Hematopoietic multipotent progenitor cell (in vitro differentiated cells): ENCODE results near the gene PLEKHF1. TPM values are rescaled to one million over a fixed set of nuclear protein-coding genes. Genes with fewer than 3 reads are reported as not detected.
"Not testable (repeated sequence)": the region's sequence is repeated elsewhere in the genome, so short reads cannot be mapped to it uniquely, and the experiment has no call there.

Experiments
- DNase-seq, 3 donors: peaks; one replicate each; pipeline ENCODE4 v3.0.0-alpha.2; 2011 to 2015; ENCODE audit warnings: low read depth in 2 of 3, low spot score in 2 of 3
- total RNA-seq: library from RNA; depleted of rRNA; stranded (reverse); fragments of >200 nt; gene quantifications from one replicate; pipeline ENCODE4 v1.2.3, GENCODE V29; 2012

The PLEKHF1 gene, protein sequence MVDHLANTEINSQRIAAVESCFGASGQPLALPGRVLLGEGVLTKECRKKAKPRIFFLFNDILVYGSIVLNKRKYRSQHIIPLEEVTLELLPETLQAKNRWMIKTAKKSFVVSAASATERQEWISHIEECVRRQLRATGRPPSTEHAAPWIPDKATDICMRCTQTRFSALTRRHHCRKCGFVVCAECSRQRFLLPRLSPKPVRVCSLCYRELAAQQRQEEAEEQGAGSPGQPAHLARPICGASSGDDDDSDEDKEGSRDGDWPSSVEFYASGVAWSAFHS
- total RNA-seq = 9.4 TPM

DNA sequence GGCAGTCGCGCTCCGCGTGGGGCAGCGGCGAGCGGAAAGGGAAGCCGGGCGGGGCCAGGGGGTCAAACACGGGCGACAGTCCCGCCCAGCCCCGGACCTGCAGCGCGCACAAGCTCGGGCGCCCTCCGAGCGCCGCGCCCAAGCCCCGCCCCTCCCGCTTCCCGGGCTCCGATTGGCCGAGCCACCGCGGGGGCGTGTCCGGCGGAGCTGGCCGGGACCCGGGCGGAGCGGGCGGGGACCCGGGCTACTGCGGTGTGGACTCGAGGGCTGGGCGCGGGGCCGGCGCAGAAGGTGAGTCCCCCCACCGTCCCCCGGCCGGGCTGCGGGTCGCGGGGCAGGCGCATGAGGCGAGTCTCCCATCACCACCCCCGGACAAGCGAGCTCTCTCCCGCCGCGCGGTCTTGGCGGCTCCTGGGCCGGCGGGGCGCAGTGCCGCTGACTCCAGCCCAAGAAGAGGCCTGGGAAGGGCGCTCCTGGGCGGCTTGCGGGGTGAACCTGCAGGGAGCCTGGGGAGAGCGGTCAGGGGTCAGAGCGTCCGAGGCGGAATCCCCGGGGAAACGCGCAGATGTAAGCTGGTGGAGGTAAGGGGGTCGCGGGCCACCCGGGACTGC, at the start of gene PLEKHF1:
Gene PLEKHF1, plus strand, starts transcription at position 247 of the 611 bp plus-strand sequence. CDS start 8,379 bp downstream, outside the sequence.
- DNase-seq = peak in 2 of 3 donors; percentile 75 to 77

DNA sequence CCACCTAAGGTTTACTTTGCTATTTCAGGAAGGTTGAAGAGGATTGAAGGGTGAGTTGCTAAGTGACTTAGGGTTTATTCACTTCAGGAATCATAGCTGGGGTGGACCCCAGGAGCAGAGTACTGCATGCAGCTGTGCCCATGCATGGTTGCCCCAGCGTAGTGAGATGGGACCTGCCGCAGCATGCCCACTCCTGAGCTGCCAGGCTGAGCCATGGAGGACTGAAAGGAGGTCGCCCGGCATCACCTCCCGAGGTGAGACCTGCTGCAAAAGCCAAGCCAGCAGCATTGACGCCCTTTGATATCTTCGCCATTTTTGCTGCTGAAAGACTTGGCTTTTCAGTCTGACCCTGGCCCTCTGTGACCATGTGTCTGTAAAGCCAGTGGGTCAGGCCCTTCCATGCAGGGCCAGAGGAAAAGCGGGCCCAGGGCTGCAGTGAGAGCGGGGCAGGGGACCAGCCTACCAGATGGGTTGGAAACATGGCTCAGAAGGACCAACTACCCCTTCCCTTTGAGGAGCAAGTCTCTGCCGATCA, 49.3 kb upstream of the PLEKHF1 start:
- DNase-seq = no peak

DNA sequence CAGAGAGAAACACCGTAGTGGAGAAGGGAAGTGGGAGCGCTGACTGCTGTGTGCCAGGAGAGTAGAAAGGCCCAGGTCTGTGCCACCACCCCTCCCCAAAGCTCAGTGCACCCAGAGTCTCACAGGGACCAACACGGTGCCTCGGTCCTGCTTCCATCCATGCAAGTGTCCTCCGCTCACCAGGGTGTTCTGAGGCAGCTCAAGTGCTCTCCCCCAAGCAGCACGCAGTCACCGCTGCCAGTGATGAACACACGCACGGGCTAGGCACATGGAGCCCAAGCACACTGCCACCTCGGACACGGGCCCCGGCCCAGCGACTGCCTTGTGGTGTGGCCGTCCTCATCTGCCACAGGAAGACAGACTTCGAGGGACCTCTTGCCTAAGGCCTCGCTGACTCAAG, 48.7 kb upstream of the PLEKHF1 start:
- no peak for DNase-seq

DNA sequence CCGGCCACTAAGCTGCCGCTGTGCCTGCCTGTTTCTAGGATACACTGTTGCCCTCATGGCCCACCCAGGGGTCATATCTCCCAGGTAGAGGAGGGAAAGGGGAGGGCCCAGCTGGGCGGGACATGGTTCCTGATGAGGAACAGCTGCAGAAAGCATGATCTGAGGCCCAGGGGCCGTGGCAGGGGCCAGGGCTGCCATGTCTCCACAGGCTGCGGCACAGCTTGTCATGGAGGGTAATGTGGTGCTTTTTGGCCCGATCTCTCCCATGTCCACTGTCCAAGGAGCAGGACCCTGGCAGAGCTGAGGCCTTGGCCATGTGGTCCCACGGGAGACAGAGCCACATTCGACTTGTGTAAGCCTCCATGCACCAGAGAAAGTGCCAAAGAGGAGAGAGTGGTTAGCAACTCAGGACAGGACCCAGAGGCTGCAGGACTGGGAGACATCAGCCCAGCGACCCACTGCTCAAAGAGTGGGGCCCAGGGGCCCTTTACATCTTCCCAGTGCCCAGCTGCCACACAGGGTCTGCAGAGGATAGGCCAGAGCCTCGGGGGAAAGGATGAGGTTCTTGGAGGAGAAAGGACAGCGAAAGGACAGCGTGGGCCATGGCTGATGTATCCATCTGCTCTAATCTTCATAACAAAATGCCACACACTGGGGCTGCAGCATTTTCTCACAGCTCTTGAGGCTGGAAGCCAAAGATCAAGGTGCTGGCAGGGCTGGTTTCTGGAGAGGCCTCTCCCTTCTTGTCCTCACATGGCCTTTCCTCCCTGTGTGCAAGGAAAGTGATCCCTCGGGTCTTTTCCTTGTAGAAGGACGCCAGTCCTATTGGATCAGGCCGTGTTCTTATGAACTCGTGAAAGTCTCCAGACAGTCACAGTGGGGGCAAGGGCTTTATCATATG, 47.6 kb upstream of the PLEKHF1 start:
- DNase-seq = no peak

DNA sequence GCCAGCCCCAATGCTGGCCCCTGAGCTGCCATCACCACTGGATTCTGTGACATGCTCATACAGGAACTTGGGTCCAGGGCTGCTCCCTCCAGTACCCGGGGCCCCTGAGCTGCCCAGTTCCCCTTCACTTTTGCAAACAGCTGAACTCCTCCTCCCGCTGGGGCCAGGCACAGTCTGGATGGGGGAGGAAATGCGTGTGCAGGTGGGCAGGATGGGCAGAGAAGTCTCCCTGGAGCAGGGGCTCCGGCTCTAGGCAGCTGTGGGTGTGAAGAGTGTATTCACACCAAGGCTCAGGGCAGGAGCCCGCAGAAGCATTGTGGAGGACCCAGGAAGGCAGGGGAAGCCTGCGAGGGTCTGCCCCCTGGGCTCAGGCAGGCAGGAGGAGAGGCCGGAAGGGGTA, 46.8 kb upstream of the PLEKHF1 start:
- DNase-seq = no peak

DNA sequence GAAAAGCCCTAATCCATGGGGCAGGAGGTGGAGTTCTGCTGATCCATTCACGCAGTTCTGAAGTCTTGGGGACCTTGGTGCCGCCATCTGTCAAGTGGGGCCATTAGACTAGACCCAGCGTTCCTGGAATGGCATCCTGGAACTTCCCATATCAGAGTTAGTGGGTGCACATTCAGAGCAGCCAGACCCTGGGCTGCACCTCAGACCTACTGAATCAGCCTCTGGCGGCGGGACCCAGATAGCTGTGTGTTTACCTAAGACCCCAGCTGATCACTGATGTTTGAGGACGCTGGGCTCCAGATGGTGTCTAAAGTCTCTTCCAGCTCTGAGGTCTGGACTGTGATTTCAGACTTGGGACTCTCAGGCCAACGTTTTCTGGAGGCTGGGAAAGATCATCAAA, 46.4 kb upstream of the PLEKHF1 start:
- DNase-seq = no peak

DNA sequence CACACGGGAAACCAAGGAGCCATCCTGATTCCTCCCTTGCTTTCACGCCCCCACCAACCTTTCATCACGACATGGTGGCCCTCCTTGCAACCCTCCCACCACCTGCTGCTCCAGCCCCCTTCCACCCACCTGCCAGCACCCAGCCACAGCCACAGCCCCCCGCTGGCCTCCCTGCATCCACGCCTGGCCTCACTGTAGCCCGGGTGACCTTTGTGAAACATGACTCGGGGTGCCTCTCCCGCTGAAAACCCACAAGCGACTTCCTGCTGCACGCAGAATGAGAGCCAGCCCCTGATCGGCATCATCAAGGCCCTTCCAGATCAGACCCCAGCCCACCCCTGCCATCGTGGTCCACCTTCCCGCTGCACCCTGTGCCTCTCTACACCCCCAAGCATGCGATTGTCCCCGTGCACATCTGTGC, 44.3 kb upstream of the PLEKHF1 start:
- peak in 2 of 3 donors; percentile 44 to 52 for DNase-seq

DNA sequence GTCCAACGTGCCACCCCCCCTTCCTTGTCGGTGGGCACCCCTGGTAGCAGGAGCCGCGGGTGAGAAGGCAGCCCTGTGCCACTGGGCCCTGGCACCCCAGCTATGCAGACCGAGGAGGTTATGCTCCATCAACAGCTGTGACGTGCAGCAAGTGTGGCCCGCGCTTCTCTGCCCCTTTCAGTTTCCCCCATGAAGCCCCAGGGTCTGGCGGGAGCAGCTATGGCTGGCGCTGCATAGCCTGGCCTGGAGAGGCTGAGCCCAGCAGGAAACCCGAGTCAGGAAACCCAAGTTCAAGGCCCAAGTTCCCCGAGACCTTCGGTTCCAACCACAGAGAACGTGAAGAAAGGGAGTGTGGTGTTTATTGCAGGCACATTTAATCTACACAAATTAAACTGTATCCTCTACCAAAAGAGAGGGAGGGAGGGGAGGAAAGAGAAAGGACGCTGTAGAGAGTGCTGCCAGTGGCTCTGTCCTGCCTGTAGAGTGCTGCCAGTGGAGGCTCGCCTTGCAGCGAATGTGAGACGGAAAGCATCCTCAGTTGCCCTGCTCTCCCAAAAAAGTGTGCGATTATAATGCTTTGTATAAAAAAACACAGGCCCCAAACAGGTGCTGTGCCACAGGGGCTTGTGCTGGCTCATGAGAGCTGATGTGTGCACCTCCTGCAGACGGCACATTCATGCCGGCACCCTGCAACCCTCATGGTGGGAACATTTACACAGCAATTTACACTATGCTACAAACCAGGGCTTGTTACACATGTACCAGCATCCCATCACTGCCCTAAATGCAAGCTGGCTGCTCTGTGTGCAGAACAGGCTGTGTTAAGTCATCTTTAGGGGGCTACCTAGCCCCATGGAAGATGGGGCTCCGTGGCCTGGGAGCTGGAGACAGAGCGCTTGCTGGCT, 42.8 kb upstream of the PLEKHF1 start:
- peak in 2 of 3 donors; percentile 32 to 39 for DNase-seq

DNA sequence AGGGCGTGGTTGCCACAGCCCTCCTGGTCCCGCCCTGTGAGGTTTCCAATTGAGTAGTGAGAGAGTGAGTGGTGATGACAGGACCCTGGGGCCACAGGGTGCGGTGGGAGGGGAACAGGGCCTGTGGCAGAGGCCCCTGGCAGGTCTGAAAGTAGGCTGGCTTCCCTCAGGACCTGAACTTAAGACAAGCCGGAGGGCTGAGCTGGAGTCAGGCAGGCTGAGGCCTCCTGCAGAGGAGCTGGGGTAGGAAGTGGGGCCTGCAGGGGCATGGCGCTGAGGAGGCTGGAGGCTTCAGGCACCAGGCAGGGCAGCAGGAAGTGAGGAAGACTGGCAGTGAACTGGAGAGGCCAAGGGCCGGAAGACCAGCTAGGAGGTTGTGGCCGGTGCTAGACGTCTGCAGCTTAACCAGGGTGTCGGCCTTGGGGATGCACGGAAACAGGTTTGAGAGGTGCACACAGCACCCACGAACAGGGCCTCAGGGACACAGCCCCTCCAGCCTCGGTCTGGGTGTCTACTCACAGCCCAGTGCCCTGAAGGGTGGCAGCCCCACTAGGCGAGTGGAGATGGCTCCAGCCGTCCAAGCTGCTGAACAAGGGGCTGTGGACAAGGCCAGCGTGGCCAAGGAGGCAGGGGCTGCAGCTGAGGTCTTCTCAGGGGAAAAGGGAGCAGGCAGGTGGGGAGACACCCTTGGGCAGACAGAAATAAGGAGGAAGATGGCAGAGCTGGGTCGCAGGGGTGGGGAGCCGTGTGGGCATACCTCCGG, 41.4 kb upstream of the PLEKHF1 start:
- DNase-seq = no peak

DNA sequence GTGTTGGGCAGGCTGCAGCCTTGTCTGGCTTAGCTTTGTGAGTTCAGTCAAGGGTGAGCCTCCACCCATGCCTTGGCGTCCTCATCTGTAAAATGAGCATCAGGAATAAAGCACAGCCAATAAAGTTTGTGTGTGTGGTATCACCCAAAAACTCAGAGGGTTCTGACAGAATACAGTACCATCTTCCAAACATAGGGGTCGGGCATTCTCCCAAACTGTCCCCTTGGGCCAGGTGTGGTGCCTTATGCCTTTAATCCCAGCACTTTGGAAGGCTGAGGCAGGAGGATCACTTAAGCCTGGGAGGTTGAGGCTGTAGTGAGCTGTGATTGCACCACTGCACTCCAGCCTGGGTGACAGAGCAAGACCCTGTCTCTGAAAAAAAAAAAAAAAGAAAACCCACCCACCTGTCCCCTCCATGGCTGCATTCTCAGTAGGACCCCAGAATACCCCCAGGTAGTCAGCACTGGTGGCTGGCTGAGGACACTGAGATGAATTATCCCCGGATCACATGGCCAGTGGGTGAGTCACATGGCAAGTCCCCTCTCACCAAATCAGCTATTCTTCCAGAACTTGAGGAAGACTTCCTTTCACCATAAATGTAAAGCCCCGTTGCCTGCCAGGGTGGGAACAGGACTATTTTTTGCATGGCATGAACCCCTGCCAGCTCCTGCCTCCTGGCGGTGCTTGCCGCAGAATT, 40.6 kb upstream of the PLEKHF1 start:
- no peak for DNase-seq

DNA sequence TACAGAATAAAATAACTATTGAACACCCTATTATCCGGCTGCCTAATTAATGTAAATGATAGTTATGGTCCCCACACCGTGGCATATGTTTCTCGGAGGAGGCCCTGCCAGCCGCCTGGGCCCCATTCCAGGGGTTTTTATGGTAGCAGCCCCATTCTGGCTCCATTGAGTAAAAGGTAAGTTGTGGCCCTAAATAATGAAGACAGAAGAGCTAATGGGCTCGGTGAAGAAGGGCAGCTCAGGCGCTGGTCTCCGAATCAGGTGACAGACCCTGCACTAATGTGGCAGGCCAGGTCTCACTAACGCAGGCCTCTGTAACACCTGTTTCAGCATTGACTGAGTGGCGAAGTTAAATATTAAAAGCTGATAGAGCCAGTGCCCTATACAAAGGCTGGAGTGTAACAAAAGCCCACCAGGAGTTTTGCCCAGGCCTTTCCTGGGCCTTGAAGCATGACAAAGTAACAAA, 40.0 kb upstream of the PLEKHF1 start:
- DNase-seq = no peak

DNA sequence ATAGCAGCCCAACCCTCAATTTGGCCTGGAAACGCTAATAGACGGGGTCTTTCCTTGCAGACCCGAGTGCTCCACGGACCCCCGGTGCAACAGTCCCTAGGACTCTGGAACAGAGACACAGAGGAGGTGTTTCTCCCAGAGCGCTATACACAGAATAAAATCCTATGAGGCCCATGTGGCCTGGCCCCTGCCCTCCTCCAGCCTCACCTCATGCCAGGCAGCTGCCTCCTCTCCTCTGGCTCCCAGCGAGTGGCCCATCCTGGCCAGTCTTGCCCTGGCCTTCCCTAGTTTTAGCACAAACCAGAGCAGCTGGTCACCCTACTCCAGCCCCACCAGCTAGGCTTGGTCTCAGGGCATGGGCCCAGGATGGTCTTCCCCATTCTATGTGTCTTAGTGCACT, 38.9 kb upstream of the PLEKHF1 start:
- no peak for DNase-seq

DNA sequence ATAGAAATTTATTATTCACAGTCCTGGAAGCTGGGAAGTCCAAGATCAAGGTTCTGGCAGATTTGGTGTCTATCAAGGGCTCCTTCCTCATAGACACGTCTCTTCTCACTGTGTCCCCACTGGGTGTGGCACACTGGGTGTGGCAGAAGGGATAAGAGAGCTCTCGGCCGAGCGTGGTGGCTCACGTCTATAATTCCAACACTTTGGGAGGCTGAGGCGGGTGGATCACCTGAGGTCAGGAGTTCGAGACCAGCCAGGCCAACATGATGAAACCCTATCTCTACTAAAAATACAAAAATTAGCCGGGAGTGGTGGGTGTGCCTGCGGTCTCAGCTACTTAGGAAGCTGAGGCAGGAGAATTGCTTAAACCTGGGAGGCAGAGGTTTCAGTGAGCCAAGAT, 38.4 kb upstream of the PLEKHF1 start:
- DNase-seq = not testable (repeated sequence)

DNA sequence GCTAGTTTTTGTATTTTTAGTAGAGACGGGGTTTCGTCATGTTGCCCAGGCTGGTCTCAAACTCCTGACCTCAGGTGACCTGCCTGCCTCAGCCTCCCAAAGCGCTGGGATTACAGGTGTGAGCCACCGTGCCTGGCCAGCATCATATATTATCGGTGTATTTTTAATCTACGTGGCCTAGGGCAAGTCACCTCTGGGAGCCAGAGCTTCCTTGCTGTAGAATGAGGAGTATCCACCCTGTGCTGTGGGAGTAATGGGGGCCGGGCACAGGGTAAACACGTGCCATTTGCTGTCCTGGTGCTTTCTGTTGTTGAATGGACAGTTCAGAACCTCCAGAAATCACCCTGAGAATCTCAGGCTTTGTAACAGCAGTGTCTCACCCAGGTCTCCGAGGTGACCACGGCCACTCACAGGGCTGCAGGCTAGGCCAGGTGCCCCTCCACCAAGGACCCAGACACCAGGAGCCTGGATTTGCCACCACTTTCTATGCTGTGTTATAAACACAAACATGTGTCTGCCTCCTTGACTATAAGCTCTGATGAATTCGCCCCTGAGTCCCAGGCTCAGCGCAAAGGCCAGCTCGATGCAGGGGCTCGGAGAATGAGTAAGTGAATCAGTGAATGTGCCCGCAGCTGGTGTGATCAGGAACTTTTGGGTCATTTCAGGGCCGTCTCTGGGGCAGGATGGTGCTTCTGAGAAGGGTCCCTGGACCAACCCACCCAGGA, 36.4 kb upstream of the PLEKHF1 start:
- DNase-seq = no peak

DNA sequence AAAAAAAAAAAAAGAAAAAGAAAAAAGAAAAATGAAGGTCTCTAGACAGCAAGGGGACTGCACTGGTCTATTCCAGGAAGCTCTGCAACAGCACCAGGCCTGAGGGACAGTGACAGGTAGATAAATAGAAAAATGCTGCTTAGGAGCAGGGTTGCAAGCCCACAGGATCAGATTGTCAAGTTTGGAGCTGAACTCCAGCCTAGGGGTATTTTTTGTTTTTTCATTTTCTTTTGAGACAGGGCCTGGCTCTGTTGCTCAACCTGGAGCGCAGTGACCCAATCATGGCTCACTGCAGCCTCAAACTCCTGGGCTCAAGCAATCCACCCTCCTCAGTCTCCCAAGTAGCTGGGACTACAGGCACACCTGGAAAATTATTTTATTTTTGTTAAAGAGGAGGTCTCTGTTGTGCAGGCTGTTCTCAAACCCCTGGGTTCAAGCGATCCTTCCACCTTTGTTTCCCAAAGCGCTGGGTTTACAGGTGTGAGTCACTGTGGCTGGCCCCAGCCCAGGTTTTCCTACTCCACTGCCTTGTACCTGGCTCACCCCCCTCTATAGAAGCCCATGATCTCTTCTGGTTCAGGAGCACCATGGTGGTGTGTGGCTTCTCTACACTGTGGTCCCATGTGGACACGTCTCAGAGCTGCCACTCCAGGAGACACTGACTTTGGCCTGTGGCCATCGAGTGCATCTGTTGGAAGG, 35.3 kb upstream of the PLEKHF1 start:
- no peak for DNase-seq

DNA sequence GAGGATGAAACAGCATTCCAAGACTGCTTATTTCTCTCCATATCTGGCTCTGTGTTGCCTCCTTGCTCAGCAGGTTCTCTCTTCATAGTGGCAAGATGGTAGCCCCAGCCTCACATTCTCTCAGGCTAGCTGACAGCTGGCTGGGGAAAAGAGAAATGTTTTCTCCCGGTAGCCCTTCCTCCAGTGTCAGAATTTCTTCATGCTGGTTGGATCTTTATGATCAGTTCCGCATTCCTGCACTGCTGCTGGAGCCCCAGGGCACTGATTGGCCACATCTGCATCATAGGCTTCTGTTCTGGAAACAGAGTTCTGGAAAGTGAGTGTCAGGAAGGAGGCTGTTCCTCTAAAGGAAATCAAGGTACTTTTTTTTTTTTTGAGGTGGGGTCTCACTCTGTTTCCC, 34.6 kb upstream of the PLEKHF1 start:
- no peak for DNase-seq

DNA sequence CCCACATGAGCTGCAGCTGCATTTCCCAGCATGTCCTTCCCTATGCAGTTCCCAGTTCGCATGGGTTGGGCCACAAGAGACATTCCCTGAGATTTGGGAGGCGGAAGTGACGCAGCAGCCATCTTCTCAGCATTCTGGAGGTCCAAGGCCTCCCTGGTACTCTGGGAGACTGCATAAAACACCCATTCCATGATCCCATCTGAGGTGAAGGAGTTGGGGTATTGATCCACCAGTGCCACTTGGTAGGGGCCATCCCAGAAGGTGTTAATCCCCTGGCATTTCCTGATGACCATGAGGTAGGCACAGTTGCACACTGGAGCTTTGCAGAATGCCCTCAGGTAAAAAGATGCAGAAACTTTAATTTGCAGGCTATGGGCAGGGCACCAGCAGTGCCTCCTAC, 33.8 kb upstream of the PLEKHF1 start:
- no peak for DNase-seq
